HepG2 (cell line): ENCODE measurements around the gene GNG7.

Experiments
- CTCF ChIP-seq: sonication (generic); formaldehyde crosslinking; IDR thresholded peaks from 2 replicates; pipeline ENCODE4 v1.5.0; 2020; ENCODE audit warnings: mild to moderate bottlenecking, missing genetic modification reagents, moderate library complexity
- DPF2 ChIP-seq: sonication (generic); formaldehyde crosslinking; IDR thresholded peaks from 2 replicates; pipeline ENCODE4 v1.4.0; 2020; ENCODE audit warnings: mild to moderate bottlenecking, low read depth, missing genetic modification reagents, borderline replicate concordance
- FOXM1 ChIP-seq: sonication (generic); formaldehyde crosslinking; IDR thresholded peaks from 2 replicates; pipeline ENCODE4 v1.5.0; 2020; ENCODE audit warnings: missing genetic modification reagents
- HMG20B ChIP-seq: conservative IDR thresholded peaks from 2 replicates; pipeline ENCODE4 v1.6.1; 2016; ENCODE audit warnings: missing genetic modification reagents, missing compliant biosample characterization
- MBD4 ChIP-seq: IDR thresholded peaks from 2 replicates; pipeline ENCODE4 v1.6.1; 2012; ENCODE audit warnings: low read length, inconsistent platforms, borderline replicate concordance
- SAFB2 ChIP-seq: sonication (generic); formaldehyde crosslinking; IDR thresholded peaks from 2 replicates; pipeline ENCODE4 v1.5.1; 2020; ENCODE audit warnings: missing genetic modification reagents, low read depth, mild to moderate bottlenecking, borderline replicate concordance
- ZBTB26 ChIP-seq: IDR thresholded peaks from 2 replicates; pipeline ENCODE4 v1.6.1; 2016; ENCODE audit warnings: missing compliant biosample characterization, missing genetic modification reagents, borderline replicate concordance
- ZBTB33 ChIP-seq: sonication (generic); formaldehyde crosslinking; IDR thresholded peaks from 2 replicates; pipeline ENCODE4 v1.4.0; 2020; ENCODE audit warnings: missing genetic modification reagents
- ZBTB38 ChIP-seq: sonication (generic); formaldehyde crosslinking; IDR thresholded peaks from 2 replicates; pipeline ENCODE4 v1.5.1; 2020; ENCODE audit warnings: mild to moderate bottlenecking, missing genetic modification reagents
- ZMAT5 ChIP-seq: sonication (generic); formaldehyde crosslinking; IDR thresholded peaks from 2 replicates; pipeline ENCODE4 v1.5.0; 2020; ENCODE audit warnings: mild to moderate bottlenecking, low read depth, missing genetic modification reagents, borderline replicate concordance

- no peak for TF ChIP-seq MBD4
- no peak for TF ChIP-seq ZBTB33 (CRISPR knock-in tag)
- TF ChIP-seq FOXM1 (CRISPR knock-in tag), result no peak
- no peak for TF ChIP-seq ZBTB38 (CRISPR knock-in tag)
- no peak for TF ChIP-seq HMG20B (CRISPR knock-in tag)
- TF ChIP-seq ZMAT5, result no peak
- TF ChIP-seq CTCF, result no peak
- TF ChIP-seq SAFB2, result no peak
- TF ChIP-seq DPF2 (CRISPR knock-in tag), result no peak
- no peak for TF ChIP-seq ZBTB26 (CRISPR knock-in tag)
Observed at GRCh38 chr19:2634960-2635359, 67.5 kb downstream of the GNG7 start.
